Esophagus mucosa (tissue), 1 donor: ENCODE data around the gene SFXN2. TPM values are rescaled to one million over a fixed set of nuclear protein-coding genes. Genes with fewer than 3 reads are reported as not detected.
"Not testable (repeated sequence)": the region's sequence is repeated elsewhere in the genome, so short reads cannot be mapped to it uniquely, and the experiment has no call there.

ENCODE experiments used
- ATAC-seq: fragments of 200-7000 bp; cut with Tn5 transposase; one replicate; pipeline ENCODE4 v1.9.1; 2020
- total RNA-seq: library from RNA; stranded (reverse); gene quantifications from one replicate; pipeline ENCODE4 v1.2.4, GENCODE V29; 2023
- donor health status: DM: yes; HTN: yes; CAD: no.

The SFXN2 gene
- total RNA-seq, 1 donor from 2014 or later = 10.6 TPM

GRCh38 chr10:102753718-102754117 is 39.3 kb downstream of the SFXN2 start:
- ATAC-seq = no peak

- no peak for ATAC-seq
Measured at GRCh38 chr10:102757323-102757722, 42.9 kb downstream of the SFXN2 start.

GRCh38 chr10:102758240-102758932 is 44.0 kb downstream of the SFXN2 start:
- no peak for ATAC-seq

GRCh38 chr10:102758933-102759262 is 44.5 kb downstream of the SFXN2 start:
- not testable (repeated sequence) for ATAC-seq

DNA sequence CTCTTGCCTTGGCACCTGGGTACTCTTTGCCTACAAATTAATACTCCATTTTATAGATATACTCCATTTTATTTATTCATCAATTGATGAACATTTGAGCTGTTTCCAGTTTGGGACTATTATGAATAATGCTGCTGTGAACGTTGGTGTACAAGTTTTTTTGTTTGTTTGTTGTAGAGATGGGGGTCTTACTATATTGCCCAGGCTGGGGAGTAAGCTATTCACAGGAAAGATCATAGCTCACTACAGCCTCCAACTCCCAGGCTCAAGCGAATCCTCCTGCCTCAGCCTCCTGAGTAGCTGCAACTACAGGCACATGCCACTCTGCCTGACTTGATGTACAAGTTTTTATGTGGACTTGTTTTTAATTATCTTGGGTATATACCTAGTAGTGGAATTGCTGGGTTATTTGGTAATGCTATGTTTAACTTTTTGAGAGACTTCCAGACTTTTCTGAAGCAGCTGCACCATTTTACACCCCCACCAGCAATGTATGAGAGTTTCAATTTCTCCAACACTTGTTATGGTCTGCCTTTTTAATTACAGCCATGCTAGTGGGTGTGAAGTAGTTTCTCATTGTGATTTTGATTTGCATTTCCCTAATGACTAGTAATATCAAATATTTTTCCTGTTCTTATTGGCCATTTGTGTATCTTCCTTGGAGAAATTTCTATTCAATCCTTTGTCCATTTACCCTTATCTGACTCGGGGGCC is 45.2 kb downstream of the SFXN2 start:
- no peak for ATAC-seq

DNA sequence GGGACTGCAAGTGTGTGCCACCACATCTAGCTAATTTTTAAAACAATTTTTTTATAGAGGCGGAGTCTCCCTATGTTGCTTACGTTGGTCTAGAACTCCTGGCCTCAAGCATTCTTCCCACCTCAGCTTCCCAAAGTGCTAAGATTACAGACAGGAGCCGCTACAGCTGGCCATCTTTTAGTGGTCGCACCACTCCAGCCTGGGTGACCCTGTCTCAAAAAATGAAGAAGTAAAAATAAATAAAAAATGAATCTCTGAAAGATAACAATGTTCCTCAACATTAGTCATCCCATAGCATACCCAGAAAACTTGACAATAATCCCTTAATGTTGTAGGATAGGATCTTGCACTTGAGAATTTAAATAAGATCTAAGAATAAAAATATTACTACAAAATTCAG is 47.5 kb downstream of the SFXN2 start:
- no peak for ATAC-seq

DNA sequence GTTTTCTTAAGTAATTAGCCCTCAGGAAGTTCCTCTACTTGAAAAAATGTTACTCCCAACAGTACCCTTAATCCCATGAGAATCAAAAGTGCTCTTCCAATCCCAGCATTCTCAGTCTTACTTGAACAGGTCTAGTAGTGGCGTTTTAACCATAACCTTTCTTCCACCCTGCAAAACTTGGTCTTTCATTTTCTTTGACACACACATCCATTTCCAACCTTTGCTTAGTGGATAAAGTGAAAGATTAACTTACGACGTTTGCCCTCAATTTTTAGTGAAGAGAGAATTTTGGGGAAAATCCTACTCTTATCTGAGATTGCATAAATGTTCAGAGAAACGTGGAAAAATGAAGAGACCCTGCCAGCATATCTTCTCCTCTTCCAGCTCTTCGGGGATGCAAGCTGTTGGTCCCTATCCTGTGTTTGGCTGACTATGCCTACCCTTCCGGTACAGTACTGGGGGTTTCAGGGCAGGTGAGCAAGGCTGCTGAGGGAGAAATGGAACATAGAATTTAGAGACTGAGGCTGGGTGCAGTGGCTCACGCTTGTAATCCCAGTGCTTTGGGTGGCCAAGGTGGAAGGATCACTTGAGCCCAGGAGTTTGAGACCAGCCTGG is 48.1 kb downstream of the SFXN2 start:
- no peak for ATAC-seq

DNA sequence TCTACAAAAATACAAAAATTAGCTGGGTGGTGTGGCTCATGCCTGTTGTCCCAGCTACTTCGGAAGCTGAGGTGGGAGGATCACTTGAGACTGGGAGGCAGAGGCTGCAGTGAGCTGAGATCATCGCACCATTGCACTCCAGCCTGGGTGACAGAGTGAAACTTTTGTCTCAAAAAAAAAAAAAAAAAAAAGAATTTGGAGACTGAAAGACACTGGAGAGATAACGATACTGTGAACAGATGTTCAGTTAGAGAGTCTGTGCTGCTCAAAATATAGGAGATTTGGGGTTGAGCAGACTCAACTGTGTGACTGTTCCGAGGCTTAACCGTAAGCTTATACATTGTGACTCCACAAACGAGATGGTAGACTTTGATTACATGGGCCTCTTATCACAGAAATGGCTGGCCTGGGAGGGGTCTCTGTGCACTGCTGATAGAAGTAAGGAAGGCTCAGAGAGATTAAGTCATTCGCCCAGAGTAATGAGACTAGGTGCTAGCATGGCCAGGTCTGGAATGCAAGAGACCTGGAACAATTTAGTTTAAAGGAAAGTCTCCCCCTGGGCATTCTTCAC is 48.7 kb downstream of the SFXN2 start:
- ATAC-seq = no peak

- peak; percentile 58 for ATAC-seq
Measured at GRCh38 chr10:102764470-102765161, 50.2 kb downstream of the SFXN2 start.

GRCh38 chr10:102765336-102765735 is 50.9 kb downstream of the SFXN2 start:
- no peak for ATAC-seq

- ATAC-seq = no peak
Measured at GRCh38 chr10:102767428-102768160, 53.2 kb downstream of the SFXN2 start.

GRCh38 chr10:102769375-102770107 is 55.1 kb downstream of the SFXN2 start:
- peak; percentile 72 for ATAC-seq

DNA sequence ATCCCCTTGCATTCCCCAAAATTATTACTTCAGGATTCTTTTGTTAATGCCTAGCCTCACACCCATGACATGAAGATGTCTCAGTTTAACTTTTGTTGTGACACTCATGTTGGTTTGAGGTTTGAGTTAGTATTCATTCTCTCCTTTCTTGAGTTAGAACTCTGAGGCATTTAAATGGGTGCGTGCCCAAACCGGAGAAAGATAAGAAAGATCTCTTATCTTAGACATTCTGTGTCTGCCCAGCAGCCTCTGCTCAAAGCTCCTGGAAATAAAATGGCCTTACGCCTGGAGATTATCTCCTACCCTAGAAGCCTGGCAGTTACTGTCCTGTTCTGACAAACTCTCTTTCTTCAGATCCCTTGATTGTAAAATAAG is 55.7 kb downstream of the SFXN2 start:
- no peak for ATAC-seq

DNA sequence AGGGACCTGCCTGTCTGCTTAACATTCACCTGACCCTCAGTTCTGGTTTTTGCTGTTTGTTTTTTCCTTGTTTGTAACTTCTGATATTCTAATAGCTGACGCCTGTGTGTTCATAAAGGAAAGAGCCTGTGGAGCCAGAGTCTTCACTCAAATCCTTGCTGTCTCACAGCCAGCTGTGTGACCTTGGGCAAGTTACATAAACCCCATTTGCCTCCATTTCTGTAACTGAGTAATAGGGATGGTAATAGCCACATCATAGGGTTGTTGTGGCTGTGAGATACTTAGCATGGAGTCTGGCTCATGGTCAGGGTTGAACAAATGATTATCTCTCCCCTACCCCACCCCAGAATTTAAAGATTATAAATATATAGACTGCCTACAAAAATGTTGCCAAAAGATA is 56.4 kb downstream of the SFXN2 start:
- no peak for ATAC-seq

GRCh38 chr10:102773320-102773719 is 58.9 kb downstream of the SFXN2 start:
- ATAC-seq = no peak

DNA sequence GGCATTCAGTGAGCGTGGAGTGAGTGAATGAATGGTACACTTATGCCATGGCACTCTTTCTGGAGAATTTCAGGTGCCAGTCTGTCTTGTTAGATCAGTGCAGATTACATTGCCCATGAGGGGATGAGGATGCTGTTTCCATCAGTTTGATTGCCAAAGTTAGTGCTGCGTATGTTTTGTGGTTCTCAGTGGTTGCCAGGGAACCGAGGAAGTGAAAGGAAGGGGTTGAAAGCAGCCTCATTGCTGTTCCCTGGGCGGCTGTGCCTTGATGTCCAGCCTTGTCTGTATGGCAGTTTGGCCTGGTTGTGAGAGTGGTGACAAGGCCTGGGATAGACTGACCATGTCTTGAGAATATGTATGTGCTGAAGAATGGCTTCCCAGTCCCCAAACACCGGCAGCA is 59.5 kb downstream of the SFXN2 start:
- no peak for ATAC-seq

GRCh38 chr10:102775201-102775934 is 60.9 kb downstream of the SFXN2 start:
- ATAC-seq = no peak

DNA sequence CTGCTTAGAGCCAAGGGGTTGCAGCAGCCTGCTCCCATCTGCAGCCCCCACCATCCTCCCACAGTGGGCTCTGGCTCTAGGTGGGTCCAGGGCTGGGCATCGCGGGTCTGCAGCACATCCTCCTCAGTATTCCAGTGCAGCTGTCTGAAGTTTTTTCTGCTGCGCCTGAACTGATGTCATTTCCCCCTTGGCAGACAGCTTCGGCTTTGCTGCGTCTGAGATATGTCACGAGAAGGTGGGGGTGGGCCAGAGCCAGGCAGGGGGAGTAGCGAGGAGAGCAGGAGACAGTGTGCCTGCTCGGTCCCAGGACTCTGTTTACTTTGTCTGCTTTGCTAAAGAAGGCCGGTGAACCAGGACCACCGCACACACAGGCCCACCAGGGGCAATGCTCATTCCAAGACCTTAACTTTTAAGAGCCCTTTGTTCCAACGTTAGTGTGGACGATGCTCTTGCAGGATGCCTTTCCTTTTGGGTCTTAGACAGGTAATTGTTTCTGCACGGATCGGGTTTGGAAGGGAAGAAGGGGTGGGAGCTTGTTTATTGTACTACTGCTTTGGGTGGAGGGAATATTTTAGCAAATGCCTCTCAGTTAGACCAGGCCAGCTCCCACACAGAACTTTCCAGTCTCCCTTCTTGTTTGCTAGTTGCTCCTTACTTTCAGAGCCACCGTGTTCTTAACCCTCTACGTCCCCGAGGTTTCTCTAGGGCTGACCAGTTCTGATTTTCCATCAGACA is 61.7 kb downstream of the SFXN2 start:
- no peak for ATAC-seq

DNA sequence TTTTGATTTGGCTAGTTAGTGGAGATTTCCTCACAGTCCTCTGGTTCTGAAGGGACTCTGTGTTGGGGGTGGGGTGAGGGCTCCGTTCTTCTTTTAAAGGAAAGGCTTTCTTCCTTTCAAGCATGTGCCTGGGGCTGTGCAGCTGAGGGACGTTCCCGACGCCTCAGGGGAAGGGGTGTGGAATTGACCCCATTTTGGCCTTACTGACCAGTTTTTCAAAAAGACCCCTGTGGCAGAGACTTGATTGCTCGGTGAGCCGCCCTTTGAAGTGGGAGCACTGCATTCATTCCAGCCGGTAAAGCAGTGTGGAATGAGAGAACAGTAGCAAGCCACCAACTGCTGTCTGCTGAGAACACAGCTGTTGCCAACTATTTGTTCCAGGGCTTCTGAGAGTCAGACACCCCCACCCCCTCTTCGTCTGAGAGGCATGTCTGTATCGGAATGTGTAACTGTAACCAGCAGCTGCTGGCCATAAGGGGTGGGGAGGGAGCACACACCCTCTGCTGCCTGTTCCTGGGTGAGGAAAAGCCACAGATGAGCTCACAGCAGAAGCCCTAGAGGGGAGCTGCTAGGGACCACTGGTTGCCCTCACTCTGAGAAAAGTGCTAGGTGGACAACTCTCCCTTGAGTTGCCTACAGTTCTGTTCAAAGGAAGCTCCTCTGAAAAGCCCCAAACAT is 62.5 kb downstream of the SFXN2 start:
- peak; percentile 25 for ATAC-seq
